ENCODE data around the gene DCAF12L2. TPM values are rescaled to one million over a fixed set of nuclear protein-coding genes. Genes with fewer than 3 reads are reported as not detected.
"Not testable (repeated sequence)": the region's sequence is repeated elsewhere in the genome, so short reads cannot be mapped to it uniquely, and the experiment has no call there.

The DCAF12L2 gene
- total RNA-seq (2014; rRNA removed; shearing (Covaris generic)) = not detected in 2 replicates

GRCh38 chrX:126165721-126166461 lies at the start of gene DCAF12L2:
DCAF12L2 (minus strand) TSS chrX:126166289; CDS start chrX:126165924, 365 bp downstream.
- no peak within 1 kb of the TSS for H3K4me3 ChIP-seq
- H3K4me1 ChIP-seq = no peaks in the 10 kb centered on the region
- H3K9me3 ChIP-seq (replicated peaks) = no peaks in the 10 kb centered on the region
- no peaks in the 10 kb centered on the region for H3K36me3 ChIP-seq
- no peak within 1 kb of the TSS for H3K27ac ChIP-seq
- H3K27me3 ChIP-seq = no peaks in the 10 kb centered on the region
- DNase-seq = no peak

DNA sequence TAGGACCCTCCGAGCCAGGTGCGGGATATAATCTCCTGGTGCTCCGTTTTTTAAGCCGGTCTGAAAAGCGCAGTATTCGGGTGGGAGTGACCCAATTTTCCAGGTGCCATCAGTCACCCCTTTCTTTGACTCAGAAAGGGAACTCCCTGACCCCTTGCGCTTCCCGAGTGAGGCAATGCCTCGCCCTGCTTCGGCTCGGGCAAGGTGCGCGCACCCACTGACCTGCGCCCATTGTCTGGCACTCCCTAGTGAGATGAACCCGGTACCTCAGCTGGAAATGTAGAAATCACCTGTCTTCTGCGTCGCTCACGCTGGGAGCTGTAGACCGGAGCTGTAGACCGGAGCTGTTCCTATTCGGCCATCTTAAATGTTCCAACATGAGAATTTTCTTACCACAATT lies 24.8 kb upstream of the DCAF12L2 start:
- not testable (repeated sequence) for H3K4me1 ChIP-seq; H3K9me3 ChIP-seq (replicated peaks); H3K36me3 ChIP-seq; DNase-seq; H3K27ac ChIP-seq; H3K4me3 ChIP-seq; H3K27me3 ChIP-seq

DNA sequence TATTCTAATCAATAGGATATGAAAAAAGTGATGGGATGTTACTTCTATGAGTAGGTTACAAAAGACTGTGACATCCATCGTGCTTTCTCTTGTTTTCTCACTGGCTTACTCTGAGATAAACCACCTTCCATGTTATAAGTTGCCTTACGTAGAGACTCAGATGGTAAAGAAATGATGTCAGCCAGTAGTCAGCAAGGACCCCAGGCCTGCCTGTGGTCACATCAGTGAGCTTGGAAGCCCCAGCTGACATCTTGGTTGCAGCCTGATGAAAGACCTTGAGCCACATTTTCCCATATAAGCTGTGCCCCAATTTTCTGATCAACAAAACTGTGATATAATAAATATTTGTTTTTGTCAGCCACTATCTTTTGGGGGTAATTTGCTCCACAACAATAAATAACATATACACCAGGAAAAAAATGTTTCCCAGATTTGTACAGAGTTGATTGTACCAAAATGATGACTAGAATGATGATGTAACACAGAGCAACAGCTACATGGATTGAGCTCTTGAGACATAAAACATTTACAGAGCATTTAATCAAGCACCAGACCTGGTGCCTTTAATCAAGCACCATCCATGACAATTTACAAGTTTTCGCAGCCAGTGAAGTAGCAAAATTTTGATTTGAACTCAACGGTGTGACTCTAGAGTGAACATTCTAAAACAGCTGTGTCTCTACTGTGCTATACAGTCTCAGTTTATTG lies 11.2 kb upstream of the DCAF12L2 start:
- no peaks in the 10 kb centered on the region for H3K4me1 ChIP-seq
- no peak overlapping the region for H3K27ac ChIP-seq
- H3K36me3 ChIP-seq = no peaks in the 10 kb centered on the region
- no peaks in the 10 kb centered on the region for H3K27me3 ChIP-seq
- H3K9me3 ChIP-seq (replicated peaks) = no peaks in the 10 kb centered on the region
- no peak overlapping the region for H3K4me3 ChIP-seq
- no peak for DNase-seq

GRCh38 chrX:126170720-126171119 lies 4.6 kb upstream of the DCAF12L2 start:
- Histone ChIP-seq H3K36me3 (no peaks in the 10 kb centered on the region), H3K27me3 (no peaks in the 10 kb centered on the region), H3K9me3 (replicated peaks) (no peaks in the 10 kb centered on the region), H3K4me3 (no peak overlapping the region), H3K27ac (no peak overlapping the region), H3K4me1 (no peaks in the 10 kb centered on the region)
- DNase-seq = no peak

- Histone ChIP-seq H3K9me3 (replicated peaks) (no peaks in the 10 kb centered on the region), H3K4me1 (no peaks in the 10 kb centered on the region), H3K27ac (no peak overlapping the region), H3K27me3 (no peaks in the 10 kb centered on the region), H3K36me3 (no peaks in the 10 kb centered on the region), H3K4me3 (no peak overlapping the region)
- no peak for DNase-seq
Measured at GRCh38 chrX:126167560-126167959, 1.5 kb upstream of the DCAF12L2 start.

DNA sequence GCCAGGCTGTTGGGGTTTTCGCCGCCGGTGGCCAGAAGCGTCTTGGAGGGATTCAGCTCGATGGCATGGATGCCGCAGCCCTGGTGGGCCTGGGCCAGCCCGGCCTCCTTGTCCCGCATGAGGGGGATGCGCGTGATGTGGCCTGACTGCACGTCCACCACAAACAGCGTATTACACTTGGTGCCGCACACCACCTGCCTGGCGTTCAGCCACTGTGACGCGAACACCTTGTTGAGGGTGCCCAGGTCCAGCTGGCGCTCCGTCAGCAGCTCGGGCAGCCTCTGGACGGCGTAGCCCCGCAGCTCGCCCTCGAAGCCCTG lies 728 bp downstream of the DCAF12L2 start:
- H3K4me3 ChIP-seq = no peak overlapping the region
- H3K27ac ChIP-seq = no peak overlapping the region
- no peaks in the 10 kb centered on the region for H3K36me3 ChIP-seq
- no peaks in the 10 kb centered on the region for H3K4me1 ChIP-seq
- H3K27me3 ChIP-seq = no peaks in the 10 kb centered on the region
- no peaks in the 10 kb centered on the region for H3K9me3 ChIP-seq (replicated peaks)
- DNase-seq = no peak

DNA sequence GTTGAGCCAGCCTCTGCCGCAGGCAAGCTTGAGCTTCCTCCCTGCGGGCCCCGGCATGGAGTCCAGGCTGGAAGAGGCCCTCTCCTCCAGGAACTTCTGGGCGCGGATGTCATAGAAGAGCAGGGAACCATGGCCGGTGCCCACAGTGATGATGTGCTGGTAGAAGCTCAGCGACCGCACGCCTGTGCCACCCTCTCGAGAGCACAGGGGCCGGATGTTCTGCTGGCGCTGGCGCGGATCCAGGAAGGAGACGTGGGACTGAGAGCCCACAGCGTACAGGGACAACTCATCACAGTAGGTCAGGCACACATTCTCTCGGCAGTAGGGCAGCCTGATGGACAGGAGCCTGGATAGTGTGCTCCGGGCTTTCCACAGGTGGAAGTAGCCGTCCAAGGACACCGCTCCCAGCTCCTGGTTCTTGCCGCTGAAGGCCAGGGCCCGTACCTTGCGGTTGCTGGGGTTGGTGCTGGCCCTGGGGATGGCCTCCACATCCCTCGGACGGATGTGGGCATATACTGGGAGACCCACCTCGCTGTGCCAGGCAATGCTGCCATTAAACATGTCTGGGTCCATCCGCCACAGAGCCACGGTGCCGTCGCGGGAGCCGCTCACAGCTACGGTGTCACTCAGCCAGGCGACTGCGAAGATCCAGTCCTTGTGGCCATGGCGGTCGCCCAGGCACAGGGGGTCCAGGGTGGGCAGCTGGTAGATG lies 1.2 kb downstream of the DCAF12L2 start:
- no peaks in the 10 kb centered on the region for H3K36me3 ChIP-seq
- H3K27me3 ChIP-seq = no peaks in the 10 kb centered on the region
- no peaks in the 10 kb centered on the region for H3K9me3 ChIP-seq (replicated peaks)
- DNase-seq = no peak
- no peaks in the 10 kb centered on the region for H3K4me1 ChIP-seq
- H3K4me3 ChIP-seq = no peak overlapping the region
- no peak overlapping the region for H3K27ac ChIP-seq

GRCh38 chrX:126164226-126164625 lies 1.9 kb downstream of the DCAF12L2 start:
- no peaks in the 10 kb centered on the region for H3K9me3 ChIP-seq (replicated peaks)
- no peaks in the 10 kb centered on the region for H3K27me3 ChIP-seq
- H3K27ac ChIP-seq = no peak overlapping the region
- no peaks in the 10 kb centered on the region for H3K4me1 ChIP-seq
- DNase-seq = no peak
- H3K4me3 ChIP-seq = no peak overlapping the region
- no peaks in the 10 kb centered on the region for H3K36me3 ChIP-seq

GRCh38 chrX:126141014-126141413 lies 25.1 kb downstream of the DCAF12L2 start:
- Histone ChIP-seq H3K27ac (no peak overlapping the region), H3K36me3 (no peaks in the 10 kb centered on the region), H3K27me3 (no peaks in the 10 kb centered on the region), H3K4me1 (no peaks in the 10 kb centered on the region), H3K4me3 (no peak overlapping the region), H3K9me3 (replicated peaks) (no peaks in the 10 kb centered on the region)
- no peak for DNase-seq

- Histone ChIP-seq H3K27me3 (no peaks in the 10 kb centered on the region), H3K4me3 (no peak overlapping the region), H3K36me3 (no peaks in the 10 kb centered on the region), H3K9me3 (replicated peaks) (no peaks in the 10 kb centered on the region), H3K27ac (no peak overlapping the region), H3K4me1 (no peaks in the 10 kb centered on the region)
- DNase-seq = peak; percentile 6 to 39
Measured at GRCh38 chrX:126137899-126138298, 28.2 kb downstream of the DCAF12L2 start.

- Histone ChIP-seq H3K4me3 (no peak overlapping the region), H3K4me1 (no peaks in the 10 kb centered on the region), H3K36me3 (no peaks in the 10 kb centered on the region), H3K27me3 (no peaks in the 10 kb centered on the region), H3K9me3 (replicated peaks) (no peaks in the 10 kb centered on the region), H3K27ac (no peak overlapping the region)
- DNase-seq = no peak
Measured at GRCh38 chrX:126124721-126125120, 41.4 kb downstream of the DCAF12L2 start.
